VCaP (cell line): ENCODE results near the gene PARD6A.

Experiments used
- H3K27ac ChIP-seq: fragments of 450-650 bp; 2 replicates; pipeline ENCODE4 v1.5.1; 2017
- CTCF ChIP-seq: fragments of 450-650 bp; conservative IDR thresholded peaks from 2 replicates; pipeline ENCODE4 v1.5.1; 2017; ENCODE audit warnings: mild to moderate bottlenecking, moderate library complexity

Gene PARD6A

GRCh38 chr16:67675999-67676398, 15.2 kb downstream of the PARD6A start:
- TF ChIP-seq CTCF: no peak

GRCh38 chr16:67676516-67676915, 15.8 kb downstream of the PARD6A start:
- peak; percentile 20; the same call in 1 of the 2 replicates for TF ChIP-seq CTCF
- H3K27ac ChIP-seq: peak overlapping the region; percentile 58

More at GRCh38 chr16:67675999-67676398, 15.2 kb downstream of the PARD6A start:
- peak overlapping the region; percentile 58 for H3K27ac ChIP-seq

DNA sequence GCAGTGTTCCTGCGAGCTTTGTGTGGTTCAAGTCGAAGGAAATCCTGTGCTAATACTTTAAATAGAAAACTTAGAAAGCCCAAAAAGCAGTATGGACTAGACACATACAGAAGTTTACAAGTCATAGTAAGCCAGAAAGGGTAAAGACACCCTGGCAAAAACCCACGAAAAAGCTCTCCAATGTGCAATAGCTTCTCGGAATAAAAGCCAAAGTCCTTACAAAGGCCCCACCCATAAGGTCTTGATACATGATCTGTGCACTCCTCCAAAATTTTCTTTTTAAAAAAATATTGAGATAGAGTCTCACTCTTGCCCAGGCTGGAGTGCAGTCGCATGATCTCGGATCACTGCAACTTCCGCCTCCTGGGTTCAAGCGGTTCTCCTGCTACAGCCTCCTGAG, 16.2 kb downstream of the PARD6A start:
- H3K27ac ChIP-seq: peak overlapping the region; percentile 58
- no peak for TF ChIP-seq CTCF

DNA sequence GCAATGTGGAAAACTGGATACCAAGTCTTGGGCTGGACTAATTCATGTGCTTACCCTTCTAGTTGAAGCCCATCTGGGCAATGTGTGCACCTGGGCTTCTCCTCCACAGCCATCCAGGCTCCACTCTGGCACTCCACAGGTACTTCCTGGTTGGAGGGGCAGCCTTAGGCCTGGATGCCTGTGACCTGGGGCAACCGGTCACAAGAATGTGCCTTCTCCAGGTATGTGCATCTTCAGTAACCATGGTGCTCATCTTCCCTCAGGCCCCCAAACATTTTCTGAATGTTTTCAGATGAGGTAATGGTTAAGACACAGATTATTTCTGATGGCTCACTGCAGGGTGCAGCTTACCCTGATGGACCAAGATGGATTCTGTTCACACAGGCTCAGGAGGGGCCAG, 17.0 kb downstream of the PARD6A start:
- peak overlapping the region; percentile 58 for H3K27ac ChIP-seq
- no peak for TF ChIP-seq CTCF

DNA sequence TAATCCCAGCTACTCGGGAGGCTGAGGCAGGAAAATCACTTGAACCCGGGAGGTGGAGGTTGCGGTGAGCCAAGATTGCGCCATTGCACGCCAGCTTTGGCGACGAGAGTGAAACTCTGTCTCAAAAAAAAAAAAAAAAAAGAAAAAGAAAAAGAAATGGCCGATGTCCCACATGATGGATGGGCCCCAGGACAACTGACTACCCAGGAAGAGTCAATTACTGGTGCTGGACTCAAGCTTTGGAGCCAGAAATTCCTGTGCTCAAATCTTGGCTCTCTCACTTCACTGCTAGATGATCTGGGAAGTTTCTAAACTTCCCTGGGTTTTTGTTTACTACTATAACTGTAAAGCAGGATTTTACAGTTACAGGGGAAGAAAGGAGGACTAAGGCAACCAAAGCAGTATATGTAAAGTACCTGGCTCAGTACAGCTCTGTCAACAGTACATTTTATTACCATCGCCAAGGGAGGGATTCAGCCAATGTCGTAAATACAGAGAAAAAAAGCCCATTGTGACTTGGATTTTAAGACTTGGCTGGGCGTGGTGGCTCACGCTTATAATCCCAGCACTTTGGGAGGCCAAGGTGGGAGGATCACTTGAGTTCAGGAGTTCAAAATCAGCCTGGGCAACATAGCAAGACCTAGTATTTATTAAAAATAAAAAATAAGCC, 17.7 kb downstream of the PARD6A start:
- TF ChIP-seq CTCF: no peak
- peak overlapping the region; percentile 58 for H3K27ac ChIP-seq

GRCh38 chr16:67679935-67680897, 19.5 kb downstream of the PARD6A start:
- TF ChIP-seq CTCF: no peak
- no peak overlapping the region for H3K27ac ChIP-seq

GRCh38 chr16:67683767-67684166, 23.0 kb downstream of the PARD6A start:
- TF ChIP-seq CTCF: no peak

More at GRCh38 chr16:67683767-67684166, 23.0 kb downstream of the PARD6A start:
- H3K27ac ChIP-seq: no peak overlapping the region
